Measurements from ENCODE around the gene TIGD2.
A peak's percentile ranks its signal among the peaks of the same experiment; 100 is the strongest.

TIGD2 gene

GRCh38 chr4:89158884-89159503, 47.7 kb downstream of the TIGD2 start:
- H3K36me3 ChIP-seq (replicated peaks), result no peaks in the 10 kb centered on the region
- in situ Hi-C loops (cut with MboI; ENCODE audit: low sequenced_read_pairs), result loop anchor here (25.0 kb wide), 1 partner anchor 278 kb away; no protein-coding TSS in a partner anchor
- no peaks in the 10 kb centered on the region for H3K4me1 ChIP-seq
- DNase-seq (ENCODE audit: low spot score in 2 of 2), result peak; percentile 33 to 67
- H3K9me3 ChIP-seq, result no peaks in the 10 kb centered on the region
- H3K27me3 ChIP-seq (ENCODE audit: low read depth), result no peaks in the 10 kb centered on the region
- H3K4me3 ChIP-seq, result no peak overlapping the region

DNA sequence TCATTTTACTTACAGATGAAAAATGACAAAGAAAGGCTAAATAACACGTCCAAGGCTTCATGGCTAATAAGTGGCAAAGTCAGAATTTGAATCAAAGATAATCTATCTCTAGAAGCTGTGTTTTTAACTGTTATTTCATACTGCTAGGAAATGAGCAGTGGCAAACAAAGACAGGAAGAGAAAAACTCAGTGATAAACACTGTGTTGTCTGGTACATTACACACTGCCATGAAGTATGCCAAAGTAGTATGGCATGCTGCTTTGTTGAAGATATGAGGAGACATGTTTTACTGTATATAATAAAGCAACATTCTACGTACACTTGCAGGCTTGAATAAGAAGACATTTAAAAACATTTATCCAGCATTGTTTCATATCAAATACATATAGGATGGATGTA, 49.5 kb downstream of the TIGD2 start:
- no peaks in the 10 kb centered on the region for H3K27me3 ChIP-seq (ENCODE audit: low read depth)
- in situ Hi-C loops (cut with MboI; ENCODE audit: low sequenced_read_pairs), result loop anchor here (25.0 kb wide), 1 partner anchor 276 kb away; no protein-coding TSS in a partner anchor
- no peaks in the 10 kb centered on the region for H3K36me3 ChIP-seq (replicated peaks)
- DNase-seq (ENCODE audit: low spot score in 2 of 2), result no peak
- no peaks in the 10 kb centered on the region for H3K4me1 ChIP-seq
- H3K9me3 ChIP-seq, result no peaks in the 10 kb centered on the region
- no peak overlapping the region for H3K4me3 ChIP-seq

- H3K27me3 ChIP-seq (ENCODE audit: low read depth), result no peaks in the 10 kb centered on the region
- no peak overlapping the region for H3K4me3 ChIP-seq
- in situ Hi-C loops (cut with MboI; ENCODE audit: low sequenced_read_pairs), result loop anchor here (25.0 kb wide), 1 partner anchor 275 kb away; no protein-coding TSS in a partner anchor
- no peaks in the 10 kb centered on the region for H3K36me3 ChIP-seq (replicated peaks)
- no peaks in the 10 kb centered on the region for H3K9me3 ChIP-seq
- no peak for DNase-seq (ENCODE audit: low spot score in 2 of 2)
- H3K4me1 ChIP-seq, result peaks cover 4% of the 10 kb centered on the region
Observed at GRCh38 chr4:89161841-89162240, 50.5 kb downstream of the TIGD2 start.

DNA sequence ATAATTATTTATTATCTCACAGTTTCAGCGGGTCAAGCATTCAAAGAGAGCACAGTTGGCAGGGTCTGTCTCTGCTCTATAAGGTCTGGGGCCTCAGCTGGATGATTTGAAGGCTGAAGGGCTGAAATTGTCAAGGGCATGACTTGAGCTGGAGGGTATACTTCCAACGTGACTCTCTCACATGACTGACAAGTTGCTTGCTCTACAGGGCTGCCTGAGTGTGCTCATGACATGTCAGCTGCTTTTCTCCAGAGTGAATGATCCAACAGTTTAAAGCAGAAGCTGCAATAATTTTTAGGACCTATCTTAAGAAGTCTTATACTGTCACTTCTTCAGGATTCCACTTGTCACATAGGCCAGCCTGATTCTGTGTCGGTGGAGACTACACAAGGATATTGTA, 51.2 kb downstream of the TIGD2 start:
- Histone ChIP-seq H3K4me3 (no peak overlapping the region), H3K9me3 (no peaks in the 10 kb centered on the region), H3K4me1 (peaks cover 7% of the 10 kb centered on the region), H3K27me3 (ENCODE audit: low read depth) (no peaks in the 10 kb centered on the region), H3K36me3 (replicated peaks) (no peaks in the 10 kb centered on the region)
- in situ Hi-C loops (cut with MboI; ENCODE audit: low sequenced_read_pairs), result loop anchor here (25.0 kb wide), 1 partner anchor 275 kb away; no protein-coding TSS in a partner anchor
- DNase-seq (ENCODE audit: low spot score in 2 of 2), result no peak

DNA sequence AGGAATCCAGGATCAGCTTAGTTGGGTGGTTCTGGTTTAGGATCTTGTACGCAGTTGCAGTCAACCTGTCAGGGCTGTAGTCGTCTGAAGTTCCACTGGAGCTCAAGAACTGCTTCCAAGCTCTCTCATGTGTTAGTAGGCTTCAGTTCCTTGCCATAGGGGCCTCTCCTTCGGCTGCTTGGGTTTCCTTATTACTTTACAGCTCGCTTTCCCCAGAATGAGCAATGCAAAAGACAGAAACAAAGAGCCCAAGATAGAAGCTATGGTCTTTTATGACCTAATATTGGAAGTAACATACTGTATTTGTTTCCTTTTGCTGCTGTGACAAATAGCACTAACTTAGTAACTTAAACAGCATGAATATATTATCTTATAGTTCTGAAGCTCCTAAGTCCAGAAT, 51.7 kb downstream of the TIGD2 start:
- in situ Hi-C loops (cut with MboI; ENCODE audit: low sequenced_read_pairs), result loop anchor here (25.0 kb wide), 1 partner anchor 274 kb away; no protein-coding TSS in a partner anchor

DNA sequence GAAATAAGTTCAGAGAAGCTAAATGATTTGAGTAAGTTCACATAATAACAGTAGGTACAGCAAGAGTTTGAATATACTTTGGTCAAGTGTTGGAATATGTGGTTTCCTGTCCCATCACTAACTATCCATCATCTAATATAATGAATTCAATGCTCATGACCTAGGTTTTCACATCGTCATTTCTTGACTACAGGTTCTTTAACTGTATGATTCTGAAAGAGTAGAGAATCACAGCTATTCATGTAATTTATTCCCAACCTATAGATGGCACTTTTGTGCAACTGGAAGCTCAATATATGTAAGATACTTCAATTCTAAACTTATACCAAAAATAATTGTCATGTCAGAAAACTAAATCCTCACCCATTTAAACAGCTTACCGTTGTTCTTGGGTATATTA, 53.1 kb downstream of the TIGD2 start:
- H3K4me1 ChIP-seq, result peaks cover 7% of the 10 kb centered on the region
- DNase-seq (ENCODE audit: low spot score in 2 of 2), result peak in 1 of 2 experiments; percentile 13
- H3K27me3 ChIP-seq (ENCODE audit: low read depth), result no peaks in the 10 kb centered on the region
- H3K9me3 ChIP-seq, result no peaks in the 10 kb centered on the region
- H3K4me3 ChIP-seq, result no peak overlapping the region
- H3K36me3 ChIP-seq (replicated peaks), result no peaks in the 10 kb centered on the region
- in situ Hi-C loops (cut with MboI; ENCODE audit: low sequenced_read_pairs), result loop anchor here (25.0 kb wide), 1 partner anchor 273 kb away; no protein-coding TSS in a partner anchor

More for the DNA sequence above, 51.7 kb downstream of the TIGD2 start:
- H3K27me3 ChIP-seq (ENCODE audit: low read depth), result no peaks in the 10 kb centered on the region
- no peaks in the 10 kb centered on the region for H3K9me3 ChIP-seq
- DNase-seq (ENCODE audit: low spot score in 2 of 2), result no peak
- H3K4me1 ChIP-seq, result peaks cover 7% of the 10 kb centered on the region
- no peak overlapping the region for H3K4me3 ChIP-seq
- H3K36me3 ChIP-seq (replicated peaks), result no peaks in the 10 kb centered on the region
